ENCODE data around the gene CGRRF1.

Gene CGRRF1
- 18.7 to 28.1 (median 21.4) reads per million in 4 donors for total RNA-seq

- DNase-seq = peak; percentile 92 to 98 (median 93)
Observed at GRCh38 chr14:54509546-54510501, at the start of gene CGRRF1. Gene CGRRF1, plus strand, starts transcription at chr14:54509906. Its CDS starts 54 bp downstream, at chr14:54509960.

- DNase-seq = no peak
Observed at GRCh38 chr14:54462048-54462447, 47.7 kb upstream of the CGRRF1 start.

GRCh38 chr14:54465654-54466053 is 44.1 kb upstream of the CGRRF1 start:
- DNase-seq = no peak

GRCh38 chr14:54467280-54467679 is 42.4 kb upstream of the CGRRF1 start:
- DNase-seq = no peak

- no peak for DNase-seq
Observed at GRCh38 chr14:54470701-54471100, 39.0 kb upstream of the CGRRF1 start.

GRCh38 chr14:54471641-54472040 is 38.1 kb upstream of the CGRRF1 start:
- DNase-seq = no peak

- no peak for DNase-seq
Observed at GRCh38 chr14:54472315-54472714, 37.4 kb upstream of the CGRRF1 start.

- no peak for DNase-seq
Observed at GRCh38 chr14:54474232-54474793, 35.4 kb upstream of the CGRRF1 start.

- DNase-seq = no peak
Observed at GRCh38 chr14:54475187-54475899, 34.4 kb upstream of the CGRRF1 start.

- DNase-seq = no peak
Observed at GRCh38 chr14:54475911-54476310, 33.8 kb upstream of the CGRRF1 start.

- DNase-seq = no peak
Observed at GRCh38 chr14:54478636-54479215, 31.0 kb upstream of the CGRRF1 start.

- DNase-seq = no peak
Observed at GRCh38 chr14:54480830-54481562, 28.7 kb upstream of the CGRRF1 start.

- no peak for DNase-seq
Observed at GRCh38 chr14:54481695-54482094, 28.0 kb upstream of the CGRRF1 start.

GRCh38 chr14:54483073-54483745 is 26.5 kb upstream of the CGRRF1 start:
- no peak for DNase-seq

- DNase-seq = no peak
Observed at GRCh38 chr14:54483846-54484245, 25.9 kb upstream of the CGRRF1 start.

GRCh38 chr14:54486685-54487084 is 23.0 kb upstream of the CGRRF1 start:
- DNase-seq = peak in 1 of 5 donors; percentile 35

GRCh38 chr14:54487771-54488170 is 21.9 kb upstream of the CGRRF1 start:
- no peak for DNase-seq

- DNase-seq = peak in 1 of 5 donors; percentile 26
Observed at GRCh38 chr14:54488318-54488645, 21.4 kb upstream of the CGRRF1 start.

- DNase-seq = peak; percentile 81 to 93 (median 87)
Observed at GRCh38 chr14:54488646-54489317, 20.9 kb upstream of the CGRRF1 start, which contains the start of gene GMFB. Gene GMFB, minus strand, starts transcription at chr14:54488980. Its CDS starts 53 bp downstream, at chr14:54488927.

- DNase-seq = no peak
Observed at GRCh38 chr14:54489318-54489683, 20.4 kb upstream of the CGRRF1 start.

Data from T-helper 1 cell (primary cell).